Measurements from ENCODE around the gene CENPN.

DNA sequence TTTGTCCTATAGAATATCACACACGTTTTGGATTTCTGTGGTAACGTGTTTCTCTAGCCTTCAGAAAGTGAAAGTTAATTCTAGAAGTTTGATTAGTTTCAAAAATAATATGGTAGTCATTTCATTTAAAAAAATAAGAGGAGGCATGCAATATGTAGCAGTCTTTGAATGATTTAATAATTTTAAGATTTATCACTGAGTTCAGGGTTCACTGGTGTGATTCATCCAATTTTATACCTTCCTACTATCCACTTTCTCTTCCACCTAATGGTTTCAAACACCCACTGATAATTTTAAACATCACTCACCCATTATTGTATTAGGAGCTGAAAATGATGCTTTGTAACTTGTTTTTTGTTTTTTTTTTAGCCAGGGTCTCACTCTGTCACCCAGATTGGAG, 42.7 kb upstream of the CENPN start:
- TF ChIP-seq, protein P1, sequence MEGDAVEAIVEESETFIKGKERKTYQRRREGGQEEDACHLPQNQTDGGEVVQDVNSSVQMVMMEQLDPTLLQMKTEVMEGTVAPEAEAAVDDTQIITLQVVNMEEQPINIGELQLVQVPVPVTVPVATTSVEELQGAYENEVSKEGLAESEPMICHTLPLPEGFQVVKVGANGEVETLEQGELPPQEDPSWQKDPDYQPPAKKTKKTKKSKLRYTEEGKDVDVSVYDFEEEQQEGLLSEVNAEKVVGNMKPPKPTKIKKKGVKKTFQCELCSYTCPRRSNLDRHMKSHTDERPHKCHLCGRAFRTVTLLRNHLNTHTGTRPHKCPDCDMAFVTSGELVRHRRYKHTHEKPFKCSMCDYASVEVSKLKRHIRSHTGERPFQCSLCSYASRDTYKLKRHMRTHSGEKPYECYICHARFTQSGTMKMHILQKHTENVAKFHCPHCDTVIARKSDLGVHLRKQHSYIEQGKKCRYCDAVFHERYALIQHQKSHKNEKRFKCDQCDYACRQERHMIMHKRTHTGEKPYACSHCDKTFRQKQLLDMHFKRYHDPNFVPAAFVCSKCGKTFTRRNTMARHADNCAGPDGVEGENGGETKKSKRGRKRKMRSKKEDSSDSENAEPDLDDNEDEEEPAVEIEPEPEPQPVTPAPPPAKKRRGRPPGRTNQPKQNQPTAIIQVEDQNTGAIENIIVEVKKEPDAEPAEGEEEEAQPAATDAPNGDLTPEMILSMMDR (IDR thresholded peaks at IDR 0.05): no peak
- no peak for TF ChIP-seq POLR2A (IDR thresholded peaks at IDR 0.05)
- no peak for TF ChIP-seq POLR2AphosphoS5 (IDR thresholded peaks at IDR 0.05)
- TF ChIP-seq EP300 (IDR thresholded peaks at IDR 0.05): no peak
